ENCODE measurements around the gene DACT2. TPM values are rescaled to one million over a fixed set of nuclear protein-coding genes. Genes with fewer than 3 reads are reported as not detected.

Gene DACT2
- total and polyA plus RNA-seq, 10 donors: 0.04 to 0.09 TPM; not detected in 8

GRCh38 chr6:168348186-168348585, 28.6 kb upstream of the DACT2 start:
- Histone ChIP-seq H3K36me3 (no peaks in the 10 kb centered on the region), H3K27me3 (replicated peaks in 1 of 7) (peaks cover 0 to 51% (median 6%) of the 10 kb centered on the region in 7 donors), H3K4me1 (no peaks in the 10 kb centered on the region), H3K4me3 (no peak overlapping the region), H3K27ac (no peak overlapping the region), H3K9me3 (peaks cover 0 to 10% (median 0%) of the 10 kb centered on the region in 8 donors)
- intact Hi-C loops (cut with DNase I; ENCODE audit: low total_unique reads): loop anchor here (10.0 kb wide), 1 partner anchor 203 kb away; no protein-coding TSS in a partner anchor
- no peak for TF ChIP-seq CTCF (IDR thresholded peaks at IDR 0.05 in 8 of 11, conservative IDR thresholded peaks at IDR 0.05 in 3 of 11)
- TF ChIP-seq POLR2AphosphoS5 (IDR thresholded peaks at IDR 0.05): no peak
- no peak for TF ChIP-seq POLR2A (IDR thresholded peaks at IDR 0.05)
- 73 to 84% (median 77%) methylated on average over 8 of the region's 8 CpGs for WGBS, 5 donors
- DNase-seq: no peak

- 91 to 92% (median 92%) methylated on average over 17 of the region's 17 CpGs for WGBS, 5 donors
- H3K4me1 ChIP-seq: no peaks in the 10 kb centered on the region
- H3K36me3 ChIP-seq: no peaks in the 10 kb centered on the region
- H3K4me3 ChIP-seq: no peak overlapping the region
- no peak overlapping the region for H3K27ac ChIP-seq
- no peak for TF ChIP-seq POLR2AphosphoS5 (IDR thresholded peaks at IDR 0.05)
- intact Hi-C loops (cut with DNase I; ENCODE audit: low total_unique reads): loop anchor here (10.0 kb wide), 1 partner anchor 203 kb away; no protein-coding TSS in a partner anchor
- peaks cover 0 to 57% (median 6%) of the 10 kb centered on the region in 7 donors for H3K27me3 ChIP-seq (replicated peaks in 1 of 7)
- no peak for DNase-seq
- peaks cover 0 to 10% (median 0%) of the 10 kb centered on the region in 8 donors for H3K9me3 ChIP-seq
Measured at GRCh38 chr6:168347615-168348014, 28.0 kb upstream of the DACT2 start.

GRCh38 chr6:168347053-168347452, 27.5 kb upstream of the DACT2 start:
- intact Hi-C loops (cut with DNase I; ENCODE audit: low total_unique reads): loop anchor here (10.0 kb wide), 1 partner anchor 202 kb away; no protein-coding TSS in a partner anchor
- 72 to 94% (median 90%) methylated on average over 7 of the region's 7 CpGs for WGBS, 5 donors
- Histone ChIP-seq H3K4me3 (no peak overlapping the region), H3K27me3 (replicated peaks in 1 of 7) (peaks cover 0 to 60% (median 6%) of the 10 kb centered on the region in 7 donors), H3K27ac (no peak overlapping the region), H3K36me3 (no peaks in the 10 kb centered on the region), H3K4me1 (no peaks in the 10 kb centered on the region), H3K9me3 (peaks cover 0 to 8% (median 0%) of the 10 kb centered on the region in 8 donors)
- DNase-seq: no peak
- no peak for TF ChIP-seq POLR2A (IDR thresholded peaks at IDR 0.05)
- TF ChIP-seq POLR2AphosphoS5 (IDR thresholded peaks at IDR 0.05): no peak
- no peak for TF ChIP-seq CTCF (IDR thresholded peaks at IDR 0.05 in 8 of 11, conservative IDR thresholded peaks at IDR 0.05 in 3 of 11)

DNA sequence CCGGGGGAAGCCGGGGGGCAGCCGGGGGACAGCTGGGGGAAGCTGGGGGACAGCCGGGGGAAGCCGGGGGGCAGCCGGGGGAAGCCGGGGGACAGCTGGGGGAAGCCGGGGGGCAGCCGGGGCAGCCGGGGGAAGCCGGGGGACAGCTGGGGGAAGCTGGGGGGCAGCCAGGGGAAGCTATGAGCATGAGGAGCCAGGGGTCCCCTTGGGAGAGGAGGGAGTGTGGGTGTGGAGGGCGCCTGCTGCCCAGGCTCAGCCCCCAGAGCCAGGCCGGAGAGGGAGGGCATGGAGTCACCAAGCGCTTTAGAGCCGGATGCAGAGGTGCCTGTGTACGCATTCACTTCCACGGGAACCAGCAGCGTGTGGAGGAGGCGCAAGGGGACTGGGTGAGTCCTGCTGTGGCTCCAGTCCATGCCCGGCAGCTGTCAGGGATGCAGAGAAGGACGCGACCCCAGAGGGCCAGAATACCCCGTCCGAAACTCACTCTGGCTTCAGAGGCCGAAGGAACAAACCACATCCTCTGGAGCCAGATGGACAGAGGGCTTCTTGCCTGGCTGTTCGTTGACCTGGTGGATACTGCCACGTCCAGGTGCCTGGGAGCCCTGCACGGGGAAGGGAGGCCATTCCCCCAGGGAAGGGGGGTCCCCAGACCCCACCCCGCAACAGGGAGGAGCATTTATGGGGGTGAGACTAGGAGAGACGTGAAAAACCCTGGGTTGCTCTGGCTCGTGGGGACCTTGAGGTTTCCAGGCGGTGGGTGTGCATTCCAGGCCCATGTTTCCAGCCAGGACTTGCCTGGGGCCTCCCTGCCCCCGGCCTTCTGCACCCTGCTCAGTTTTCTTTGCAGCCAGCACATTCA, 26.5 kb upstream of the DACT2 start:
- Histone ChIP-seq H3K4me3 (no peak overlapping the region), H3K4me1 (no peaks in the 10 kb centered on the region), H3K27ac (no peak overlapping the region), H3K27me3 (replicated peaks in 1 of 7) (peaks cover 0 to 60% (median 6%) of the 10 kb centered on the region in 7 donors), H3K36me3 (no peaks in the 10 kb centered on the region), H3K9me3 (no peaks in the 10 kb centered on the region)
- TF ChIP-seq CTCF (IDR thresholded peaks at IDR 0.05 in 8 of 11, conservative IDR thresholded peaks at IDR 0.05 in 3 of 11) (no peak), POLR2AphosphoS5 (IDR thresholded peaks at IDR 0.05) (no peak), POLR2A (IDR thresholded peaks at IDR 0.05) (no peak)
- intact Hi-C loops (cut with DNase I; ENCODE audit: low total_unique reads): loop anchor here (10.0 kb wide), 1 partner anchor 201 kb away; no protein-coding TSS in a partner anchor
- no peak for DNase-seq
- 44 to 66% (median 48%) methylated on average over 19 to 33 of the region's 33 CpGs for WGBS, 5 donors

All from spleen (tissue), 11 donors.